ENCODE measurements around the gene CTSD.

DNA sequence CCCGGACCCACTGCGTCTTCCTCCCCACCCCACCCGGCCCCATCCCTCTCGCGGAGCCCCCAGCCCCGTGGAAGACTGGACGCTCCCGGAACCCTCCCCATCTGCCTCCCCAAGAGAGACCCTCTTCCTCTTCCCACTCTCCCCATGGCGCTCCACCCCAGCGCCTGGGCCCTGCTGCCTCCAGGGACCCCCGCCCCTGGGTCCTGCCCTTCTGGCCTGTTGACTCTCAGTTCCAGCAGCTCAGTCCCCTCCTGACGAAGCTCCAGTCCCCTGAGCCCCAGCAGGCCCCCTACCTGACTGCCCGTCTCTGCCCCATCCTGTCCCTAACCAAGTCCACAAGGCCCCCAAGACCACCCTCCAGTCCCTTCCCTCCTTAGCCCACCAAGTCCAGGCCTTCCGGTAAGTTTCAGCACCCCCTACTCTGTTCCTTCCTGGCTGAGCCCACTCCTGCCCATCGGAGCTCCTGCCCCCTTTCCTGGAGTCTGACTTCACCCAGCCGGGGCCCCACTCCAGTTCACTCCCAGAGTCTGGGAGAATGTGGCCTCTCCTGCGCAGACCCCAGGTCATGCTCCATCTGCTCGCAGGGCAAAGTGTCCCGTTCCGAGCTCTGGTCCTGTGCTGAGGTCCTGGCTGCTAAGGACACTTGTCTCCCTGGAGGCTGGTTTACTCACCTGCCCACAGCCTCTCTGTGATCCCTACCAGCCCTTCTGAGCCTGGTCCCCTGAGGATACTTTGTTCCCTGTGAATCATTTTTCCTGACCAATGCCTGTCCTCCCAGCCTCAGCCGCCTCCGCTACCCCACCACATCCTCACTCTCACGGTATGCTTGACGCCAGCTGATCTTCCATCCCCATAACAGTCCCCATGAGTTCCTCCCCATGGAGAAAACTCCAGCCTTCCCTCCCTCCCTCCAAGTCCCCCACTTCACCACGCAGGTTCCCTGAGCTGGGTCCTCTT is 14.1 kb downstream of the CTSD start:
- TF ChIP-seq, protein P1, sequence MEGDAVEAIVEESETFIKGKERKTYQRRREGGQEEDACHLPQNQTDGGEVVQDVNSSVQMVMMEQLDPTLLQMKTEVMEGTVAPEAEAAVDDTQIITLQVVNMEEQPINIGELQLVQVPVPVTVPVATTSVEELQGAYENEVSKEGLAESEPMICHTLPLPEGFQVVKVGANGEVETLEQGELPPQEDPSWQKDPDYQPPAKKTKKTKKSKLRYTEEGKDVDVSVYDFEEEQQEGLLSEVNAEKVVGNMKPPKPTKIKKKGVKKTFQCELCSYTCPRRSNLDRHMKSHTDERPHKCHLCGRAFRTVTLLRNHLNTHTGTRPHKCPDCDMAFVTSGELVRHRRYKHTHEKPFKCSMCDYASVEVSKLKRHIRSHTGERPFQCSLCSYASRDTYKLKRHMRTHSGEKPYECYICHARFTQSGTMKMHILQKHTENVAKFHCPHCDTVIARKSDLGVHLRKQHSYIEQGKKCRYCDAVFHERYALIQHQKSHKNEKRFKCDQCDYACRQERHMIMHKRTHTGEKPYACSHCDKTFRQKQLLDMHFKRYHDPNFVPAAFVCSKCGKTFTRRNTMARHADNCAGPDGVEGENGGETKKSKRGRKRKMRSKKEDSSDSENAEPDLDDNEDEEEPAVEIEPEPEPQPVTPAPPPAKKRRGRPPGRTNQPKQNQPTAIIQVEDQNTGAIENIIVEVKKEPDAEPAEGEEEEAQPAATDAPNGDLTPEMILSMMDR (IDR thresholded peaks at IDR 0.05; ENCODE audit: low read depth, low read length, missing input control) = no peak
- TF ChIP-seq YY1 (IDR thresholded peaks at IDR 0.05) (no peak), RAD21 (IDR thresholded peaks at IDR 0.05) (no peak), TAF1 (conservative IDR thresholded peaks at IDR 0.05) (no peak), HNF4A (conservative IDR thresholded peaks at IDR 0.05) (no peak), JUND (IDR thresholded peaks at IDR 0.05) (no peak)
- TF ChIP-seq, protein P2, sequence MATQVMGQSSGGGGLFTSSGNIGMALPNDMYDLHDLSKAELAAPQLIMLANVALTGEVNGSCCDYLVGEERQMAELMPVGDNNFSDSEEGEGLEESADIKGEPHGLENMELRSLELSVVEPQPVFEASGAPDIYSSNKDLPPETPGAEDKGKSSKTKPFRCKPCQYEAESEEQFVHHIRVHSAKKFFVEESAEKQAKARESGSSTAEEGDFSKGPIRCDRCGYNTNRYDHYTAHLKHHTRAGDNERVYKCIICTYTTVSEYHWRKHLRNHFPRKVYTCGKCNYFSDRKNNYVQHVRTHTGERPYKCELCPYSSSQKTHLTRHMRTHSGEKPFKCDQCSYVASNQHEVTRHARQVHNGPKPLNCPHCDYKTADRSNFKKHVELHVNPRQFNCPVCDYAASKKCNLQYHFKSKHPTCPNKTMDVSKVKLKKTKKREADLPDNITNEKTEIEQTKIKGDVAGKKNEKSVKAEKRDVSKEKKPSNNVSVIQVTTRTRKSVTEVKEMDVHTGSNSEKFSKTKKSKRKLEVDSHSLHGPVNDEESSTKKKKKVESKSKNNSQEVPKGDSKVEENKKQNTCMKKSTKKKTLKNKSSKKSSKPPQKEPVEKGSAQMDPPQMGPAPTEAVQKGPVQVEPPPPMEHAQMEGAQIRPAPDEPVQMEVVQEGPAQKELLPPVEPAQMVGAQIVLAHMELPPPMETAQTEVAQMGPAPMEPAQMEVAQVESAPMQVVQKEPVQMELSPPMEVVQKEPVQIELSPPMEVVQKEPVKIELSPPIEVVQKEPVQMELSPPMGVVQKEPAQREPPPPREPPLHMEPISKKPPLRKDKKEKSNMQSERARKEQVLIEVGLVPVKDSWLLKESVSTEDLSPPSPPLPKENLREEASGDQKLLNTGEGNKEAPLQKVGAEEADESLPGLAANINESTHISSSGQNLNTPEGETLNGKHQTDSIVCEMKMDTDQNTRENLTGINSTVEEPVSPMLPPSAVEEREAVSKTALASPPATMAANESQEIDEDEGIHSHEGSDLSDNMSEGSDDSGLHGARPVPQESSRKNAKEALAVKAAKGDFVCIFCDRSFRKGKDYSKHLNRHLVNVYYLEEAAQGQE (IDR thresholded peaks at IDR 0.05) = no peak

Data from liver (tissue), 3 donors.